CD4-positive, alpha-beta T cell treated with Interleukin-12 subunit alpha and Interleukin-12 subunit beta, for 1 hour (primary cell): ENCODE measurements around the gene METTL6.
"Not testable (repeated sequence)": the region's sequence is repeated elsewhere in the genome, so short reads cannot be mapped to it uniquely, and the experiment has no call there.

Source experiments
- DNase-seq: peaks from one replicate; pipeline ENCODE4 v3.0.0-alpha.2; 2020

The METTL6 gene

GRCh38 chr3:15401936-15402335, 25.4 kb downstream of the METTL6 start:
- DNase-seq = no peak

GRCh38 chr3:15399970-15400369, 27.4 kb downstream of the METTL6 start:
- DNase-seq = peak; percentile 29

- DNase-seq = peak; percentile 55
These were observed 28.6 kb downstream of the METTL6 start for GRCh38 chr3:15398731-15399133.

GRCh38 chr3:15393252-15393651, 34.1 kb downstream of the METTL6 start:
- DNase-seq = not testable (repeated sequence)

GRCh38 chr3:15391007-15391406, 36.3 kb downstream of the METTL6 start:
- no peak for DNase-seq

- DNase-seq = no peak
These were observed 36.9 kb downstream of the METTL6 start for GRCh38 chr3:15390460-15390859.

GRCh38 chr3:15388335-15388734, 39.0 kb downstream of the METTL6 start:
- not testable (repeated sequence) for DNase-seq

GRCh38 chr3:15387735-15388134, 39.6 kb downstream of the METTL6 start:
- no peak for DNase-seq

GRCh38 chr3:15387171-15387581, 40.2 kb downstream of the METTL6 start:
- DNase-seq = no peak

- DNase-seq = not testable (repeated sequence)
These were observed 40.7 kb downstream of the METTL6 start for GRCh38 chr3:15386654-15386955.

GRCh38 chr3:15385901-15386653, 41.3 kb downstream of the METTL6 start:
- no peak for DNase-seq

- DNase-seq = not testable (repeated sequence)
These were observed 42.1 kb downstream of the METTL6 start for GRCh38 chr3:15385238-15385695.

- no peak for DNase-seq
These were observed 42.7 kb downstream of the METTL6 start for GRCh38 chr3:15384510-15385237.

GRCh38 chr3:15382405-15382923, 44.9 kb downstream of the METTL6 start:
- DNase-seq = no peak

- no peak for DNase-seq
These were observed 46.1 kb downstream of the METTL6 start for GRCh38 chr3:15380980-15381890.

GRCh38 chr3:15377961-15378791, 49.2 kb downstream of the METTL6 start:
- DNase-seq = peak; percentile 96

- no peak for DNase-seq
These were observed 51.8 kb downstream of the METTL6 start for GRCh38 chr3:15375461-15376000.

- no peak for DNase-seq
These were observed 54.4 kb downstream of the METTL6 start for GRCh38 chr3:15372918-15373317.

GRCh38 chr3:15368561-15369135, 58.7 kb downstream of the METTL6 start:
- no peak for DNase-seq

- DNase-seq = no peak
These were observed 60.3 kb downstream of the METTL6 start for GRCh38 chr3:15367059-15367458.

- DNase-seq = not testable (repeated sequence)
These were observed 63.3 kb downstream of the METTL6 start for GRCh38 chr3:15364078-15364477.
